ENCODE results near the gene NEK11. TPM values are rescaled to one million over a fixed set of nuclear protein-coding genes. Genes with fewer than 3 reads are reported as not detected.

Gene NEK11
- polyA plus RNA-seq, 3 donors, result 0.31 to 0.56 (median 0.43) TPM

- H3K4me3 Mint-ChIP-seq, result no peak overlapping the region
- no peak for DNase-seq
- no peak overlapping the region for H3K27ac Mint-ChIP-seq
- no peak for TF ChIP-seq CTCF (IDR thresholded peaks at IDR 0.05)
- Histone ChIP-seq H3K9ac (ENCODE audit: insufficient read depth, low read length, poor library complexity, severe bottlenecking) (no peak overlapping the region), H3K27ac (ENCODE audit: low read depth in 1 of 2, low read length in 2 of 2) (no peak overlapping the region), H3K4me1 (ENCODE audit: control insufficient read depth in 1 of 2, insufficient read depth in 2 of 2, low read length in 2 of 2) (no peaks in the 10 kb centered on the region), H2AFZ (ENCODE audit: insufficient read depth, low read depth, low read length, poor library complexity, severe bottlenecking) (no peak overlapping the region), H3K36me3 (replicated peaks in 1 of 2; ENCODE audit: control insufficient read depth in 1 of 2, insufficient read depth in 2 of 2, low read length in 2 of 2) (peaks cover 0 to 5% of the 10 kb centered on the region in 2 donors), H3K79me2 (ENCODE audit: insufficient read depth, low read length) (no peaks in the 10 kb centered on the region), H3K4me3 (replicated peaks in 1 of 3; ENCODE audit: low read depth in 2 of 3, low read length in 3 of 3) (no peak overlapping the region), H3K27me3 (ENCODE audit: control insufficient read depth in 2 of 2, insufficient read depth in 2 of 2, low read length in 2 of 2) (no peaks in the 10 kb centered on the region), H3K9me3 (replicated peaks in 1 of 2; ENCODE audit: control insufficient read depth in 1 of 2, insufficient read depth in 1 of 2, low read length in 2 of 2) (no peaks in the 10 kb centered on the region), H4K20me1 (ENCODE audit: insufficient read depth, low read length) (no peaks in the 10 kb centered on the region), H3K4me2 (replicated peaks; ENCODE audit: extremely low read depth, low read length, poor library complexity, severe bottlenecking) (no peak overlapping the region)
- WGBS (ENCODE audit: insufficient coverage), result 100% methylated on average over 1 of the region's 1 CpG
- no peaks in the 10 kb centered on the region for H3K27me3 Mint-ChIP-seq (ENCODE audit: low read depth in 3 of 3)
- H3K36me3 Mint-ChIP-seq, result peaks cover 12 to 13% of the 10 kb centered on the region in 2 donors
- peaks cover 8% of the 10 kb centered on the region for H3K4me1 Mint-ChIP-seq
- intact Hi-C loops (cut with micrococcal nuclease), result no loop called here
- peaks cover 0 to 3% (median under 1%) of the 10 kb centered on the region in 7 donors for H3K9me3 Mint-ChIP-seq
These were observed 299.6 kb downstream of the NEK11 start for GRCh38 chr3:131326307-131326706.

- H3K27ac ChIP-seq (ENCODE audit: low read depth in 1 of 2, low read length in 2 of 2), result no peak overlapping the region
- H4K20me1 ChIP-seq (ENCODE audit: insufficient read depth, low read length), result no peaks in the 10 kb centered on the region
- peaks cover 0 to 5% of the 10 kb centered on the region in 2 donors for H3K36me3 ChIP-seq (replicated peaks in 1 of 2; ENCODE audit: control insufficient read depth in 1 of 2, insufficient read depth in 2 of 2, low read length in 2 of 2)
- H3K27me3 Mint-ChIP-seq (ENCODE audit: low read depth in 3 of 3), result no peaks in the 10 kb centered on the region
- no peak for TF ChIP-seq CTCF (IDR thresholded peaks at IDR 0.05)
- no peaks in the 10 kb centered on the region for H3K9me3 ChIP-seq (replicated peaks in 1 of 2; ENCODE audit: control insufficient read depth in 1 of 2, insufficient read depth in 1 of 2, low read length in 2 of 2)
- DNase-seq, result no peak
- intact Hi-C loops (cut with micrococcal nuclease), result no loop called here
- H3K27ac Mint-ChIP-seq, result no peak overlapping the region
- no peaks in the 10 kb centered on the region for H3K79me2 ChIP-seq (ENCODE audit: insufficient read depth, low read length)
- WGBS (ENCODE audit: insufficient coverage), result 82% methylated on average over 3 of the region's 3 CpGs
- H2AFZ ChIP-seq (ENCODE audit: insufficient read depth, low read depth, low read length, poor library complexity, severe bottlenecking), result no peak overlapping the region
- no peak overlapping the region for H3K9ac ChIP-seq (ENCODE audit: insufficient read depth, low read length, poor library complexity, severe bottlenecking)
- H3K4me1 Mint-ChIP-seq, result peaks cover 8% of the 10 kb centered on the region
- H3K27me3 ChIP-seq (ENCODE audit: control insufficient read depth in 2 of 2, insufficient read depth in 2 of 2, low read length in 2 of 2), result no peaks in the 10 kb centered on the region
- no peak overlapping the region for H3K4me2 ChIP-seq (replicated peaks; ENCODE audit: extremely low read depth, low read length, poor library complexity, severe bottlenecking)
- H3K4me3 ChIP-seq (replicated peaks in 1 of 3; ENCODE audit: low read depth in 2 of 3, low read length in 3 of 3), result no peak overlapping the region
- peaks cover 12 to 13% of the 10 kb centered on the region in 2 donors for H3K36me3 Mint-ChIP-seq
- H3K4me1 ChIP-seq (ENCODE audit: control insufficient read depth in 1 of 2, insufficient read depth in 2 of 2, low read length in 2 of 2), result no peaks in the 10 kb centered on the region
- H3K4me3 Mint-ChIP-seq, result no peak overlapping the region
- H3K9me3 Mint-ChIP-seq, result peaks cover 0 to 10% (median 4%) of the 10 kb centered on the region in 7 donors
These were observed 302.0 kb downstream of the NEK11 start for GRCh38 chr3:131328721-131329120.
